NCI-H128 (cell line): ENCODE data around the gene NOCT.

ENCODE experiments used
- DNase-seq: peaks from one replicate; lab custom pipeline; 2025; ENCODE audit not compliant: unreplicated experiment; lab: John Stamatoyannopoulos, UW

NOCT gene

GRCh38 chr4:139044291-139044690, 28.7 kb downstream of the NOCT start:
- DNase-seq = no peak

- DNase-seq = no peak
Measured at GRCh38 chr4:139048026-139048425, 32.4 kb downstream of the NOCT start.

GRCh38 chr4:139050446-139050845, 34.9 kb downstream of the NOCT start:
- DNase-seq = no peak

GRCh38 chr4:139053909-139054308, 38.3 kb downstream of the NOCT start:
- no peak for DNase-seq

- no peak for DNase-seq
Measured at GRCh38 chr4:139054791-139055505, 39.4 kb downstream of the NOCT start.

GRCh38 chr4:139059026-139059425, 43.4 kb downstream of the NOCT start:
- DNase-seq = peak; percentile 3

- no peak for DNase-seq
Measured at GRCh38 chr4:139060591-139060990, 45.0 kb downstream of the NOCT start.

- DNase-seq = no peak
Measured at GRCh38 chr4:139076016-139076744, 60.6 kb downstream of the NOCT start.

- DNase-seq = no peak
Measured at GRCh38 chr4:139077567-139078355, 62.2 kb downstream of the NOCT start.

- no peak for DNase-seq
Measured at GRCh38 chr4:139078926-139079325, 63.3 kb downstream of the NOCT start.

GRCh38 chr4:139082750-139083606, 67.4 kb downstream of the NOCT start:
- DNase-seq = peak; percentile 92

- DNase-seq = no peak
Measured at GRCh38 chr4:139083607-139083955, 68.0 kb downstream of the NOCT start.

GRCh38 chr4:139083956-139084803, 68.6 kb downstream of the NOCT start:
- DNase-seq = peak; percentile 63

GRCh38 chr4:139084804-139085093, 69.2 kb downstream of the NOCT start:
- DNase-seq = no peak

- DNase-seq = no peak
Measured at GRCh38 chr4:139085141-139085540, 69.6 kb downstream of the NOCT start.

- DNase-seq = no peak
Measured at GRCh38 chr4:139092271-139092670, 76.7 kb downstream of the NOCT start.
